ENCODE measurements around the gene PUSL1.

PUSL1 gene

GRCh38 chr1:1344655-1345361, 36.4 kb downstream of the PUSL1 start:
- Histone ChIP-seq H3K36me3 (ENCODE audit: insufficient read depth, low read length) (0 out of 2 replicates have a peak, but pooled peaks cover 6% of the 10 kb centered on the region), H3K9ac (ENCODE audit: low read depth, low read length) (no peak overlapping the region; the same call in 1 of the 2 replicates), H3K9me3 (ENCODE audit: control insufficient read depth, insufficient read depth, low read length) (no peaks in the 10 kb centered on the region)

GRCh38 chr1:1345384-1345783, 37.0 kb downstream of the PUSL1 start:
- H3K36me3 ChIP-seq (ENCODE audit: insufficient read depth, low read length), result 0 out of 2 replicates have a peak, but pooled peaks cover 6% of the 10 kb centered on the region
- no peaks in the 10 kb centered on the region for H3K9me3 ChIP-seq (ENCODE audit: control insufficient read depth, insufficient read depth, low read length)
- H3K4me1 ChIP-seq (ENCODE audit: insufficient read depth, low read length), result no peaks in the 10 kb centered on the region
- H3K9ac ChIP-seq (ENCODE audit: low read depth, low read length), result no peak overlapping the region

More at GRCh38 chr1:1344655-1345361, 36.4 kb downstream of the PUSL1 start:
- H3K4me1 ChIP-seq (ENCODE audit: insufficient read depth, low read length), result no peaks in the 10 kb centered on the region

DNA sequence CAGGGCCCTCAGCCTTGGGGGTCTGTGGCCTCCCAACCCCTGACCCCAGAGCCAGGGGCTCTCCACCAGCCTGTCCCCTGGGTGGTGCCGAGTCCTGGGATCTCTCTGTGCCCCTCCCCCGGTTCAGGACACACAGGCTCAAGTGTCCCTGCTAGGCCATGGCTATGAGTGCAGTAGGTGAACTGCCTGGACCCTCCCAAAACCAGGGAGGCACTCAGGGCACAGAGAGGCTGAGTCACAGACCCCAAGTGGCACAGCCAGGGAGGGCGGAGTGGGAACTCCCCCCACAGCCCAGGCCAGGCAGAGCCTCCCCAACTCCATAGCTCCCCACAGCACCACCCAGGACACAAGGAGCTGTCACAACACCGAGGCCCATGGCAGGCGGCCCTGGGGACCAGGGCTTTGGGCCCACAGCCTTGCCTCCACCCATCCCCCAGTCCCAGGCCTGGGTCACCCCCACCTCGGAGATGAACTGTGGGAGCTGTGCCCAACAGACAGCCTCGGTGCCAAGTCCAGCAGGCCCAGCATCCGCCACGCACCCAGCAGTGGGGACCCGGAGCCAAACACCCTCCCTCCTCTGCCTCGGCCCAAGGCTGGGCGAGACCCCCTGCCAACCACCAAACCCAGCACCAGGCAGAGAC, 37.6 kb downstream of the PUSL1 start:
- 0 out of 2 replicates have a peak, but pooled peaks cover 6% of the 10 kb centered on the region for H3K36me3 ChIP-seq (ENCODE audit: insufficient read depth, low read length)
- H3K4me1 ChIP-seq (ENCODE audit: insufficient read depth, low read length), result no peaks in the 10 kb centered on the region
- H3K9me3 ChIP-seq (ENCODE audit: control insufficient read depth, insufficient read depth, low read length), result no peaks in the 10 kb centered on the region
- no peak overlapping the region for H3K9ac ChIP-seq (ENCODE audit: low read depth, low read length)

DNA sequence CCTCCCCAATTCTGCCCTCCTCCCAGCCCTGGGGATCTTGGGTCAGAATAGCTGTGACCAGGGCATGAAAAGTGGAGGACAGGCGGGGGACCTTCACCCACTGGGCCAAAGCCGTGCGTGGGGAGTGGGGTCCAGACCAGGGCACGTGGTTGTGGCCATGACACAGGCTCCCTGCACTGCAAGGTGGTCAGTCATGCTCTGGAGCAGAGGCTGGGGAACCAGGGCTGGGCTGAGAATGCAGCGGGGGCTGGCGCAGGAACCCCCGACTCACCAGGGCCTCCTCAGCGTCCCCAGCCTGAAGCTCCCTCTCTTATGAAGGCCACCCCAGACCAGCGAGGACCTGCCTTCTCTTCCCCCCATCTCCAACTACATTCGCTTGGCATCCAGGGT, 38.1 kb downstream of the PUSL1 start:
- 0 out of 2 replicates have a peak, but pooled peaks cover under 1% of the 10 kb centered on the region for H3K36me3 ChIP-seq (ENCODE audit: insufficient read depth, low read length)
- no peak overlapping the region for H3K9ac ChIP-seq (ENCODE audit: low read depth, low read length)
- no peaks in the 10 kb centered on the region for H3K4me1 ChIP-seq (ENCODE audit: insufficient read depth, low read length)
- no peaks in the 10 kb centered on the region for H3K9me3 ChIP-seq (ENCODE audit: control insufficient read depth, insufficient read depth, low read length)

DNA sequence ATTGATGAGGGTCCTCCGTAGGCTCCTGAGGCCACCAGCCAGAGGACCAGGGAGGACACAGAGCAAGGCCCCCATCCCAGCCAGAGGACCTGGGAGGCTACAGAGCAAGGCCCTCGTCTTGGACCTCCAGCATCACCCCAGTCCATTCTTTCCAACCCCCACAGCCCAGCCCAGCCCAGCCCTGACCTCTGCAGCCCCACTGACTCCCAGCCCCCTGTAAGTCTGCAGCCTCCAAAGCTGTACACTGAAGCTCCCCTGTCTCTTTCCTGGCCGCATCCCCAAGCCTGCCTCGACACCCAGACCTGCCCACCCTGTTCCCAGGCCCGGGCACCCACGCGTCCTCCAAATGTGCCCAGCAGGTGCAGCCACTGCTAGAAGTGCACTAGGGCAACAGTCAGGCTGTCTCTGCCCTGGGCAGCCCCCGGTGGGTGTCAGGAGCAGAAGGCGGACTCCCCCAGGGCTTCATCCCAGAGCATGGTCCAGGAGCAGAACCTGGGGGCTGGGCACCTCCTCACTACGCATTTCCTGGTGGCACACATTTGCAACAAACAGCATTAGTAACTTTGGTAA, 38.7 kb downstream of the PUSL1 start:
- Histone ChIP-seq H3K9me3 (ENCODE audit: control insufficient read depth, insufficient read depth, low read length) (no peaks in the 10 kb centered on the region), H3K36me3 (ENCODE audit: insufficient read depth, low read length) (no peaks in the 10 kb centered on the region), H3K4me1 (ENCODE audit: insufficient read depth, low read length) (no peaks in the 10 kb centered on the region; the same call in 1 of the 2 replicates), H3K9ac (ENCODE audit: low read depth, low read length) (peak overlapping the region; percentile 76; the same call in 1 of the 2 replicates)

DNA sequence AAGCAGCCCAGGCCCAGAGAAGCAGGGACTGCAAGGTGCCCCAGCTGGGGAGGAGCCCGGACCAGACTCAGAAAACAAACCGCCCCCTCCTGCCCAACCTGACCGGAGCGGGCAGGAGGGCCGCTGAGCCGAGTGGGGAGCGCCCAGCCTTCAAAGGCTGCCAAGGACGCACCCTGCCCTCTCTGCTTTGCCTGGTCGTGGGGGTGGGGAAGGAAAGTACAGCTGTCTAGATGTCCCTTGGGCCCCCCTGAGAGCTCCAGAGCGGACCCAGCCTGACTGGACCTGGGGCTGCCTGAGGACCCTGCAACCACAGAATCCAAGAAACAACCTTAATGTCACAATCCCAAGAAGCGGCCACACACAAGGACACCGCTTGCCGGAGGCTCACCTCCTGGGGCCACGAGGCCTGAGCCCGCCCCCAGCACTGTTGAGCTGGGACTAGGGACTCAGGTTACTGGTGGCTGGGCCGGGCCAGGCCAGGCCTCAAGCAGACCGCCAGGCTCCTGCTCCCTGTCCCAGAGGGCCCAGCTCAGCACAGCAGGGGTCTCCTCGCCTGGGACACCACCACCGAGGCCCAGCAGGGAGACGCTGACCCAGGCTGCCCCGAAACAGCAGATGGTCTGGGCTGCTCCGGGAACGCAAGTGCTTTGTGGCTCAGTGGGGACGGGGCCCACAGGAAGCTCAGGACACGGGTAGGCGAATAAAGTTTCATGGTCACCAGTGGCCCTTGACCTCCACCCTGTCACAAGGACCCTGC, 39.4 kb downstream of the PUSL1 start:
- no peaks in the 10 kb centered on the region for H3K36me3 ChIP-seq (ENCODE audit: insufficient read depth, low read length)
- no peaks in the 10 kb centered on the region for H3K9me3 ChIP-seq (ENCODE audit: control insufficient read depth, insufficient read depth, low read length)
- peak overlapping the region; percentile 76; the same call in 1 of the 2 replicates for H3K9ac ChIP-seq (ENCODE audit: low read depth, low read length)
- no peaks in the 10 kb centered on the region; the same call in 1 of the 2 replicates for H3K4me1 ChIP-seq (ENCODE audit: insufficient read depth, low read length)

- Histone ChIP-seq H3K9ac (ENCODE audit: low read depth, low read length) (peak overlapping the region; percentile 76), H3K36me3 (ENCODE audit: insufficient read depth, low read length) (no peaks in the 10 kb centered on the region), H3K4me1 (ENCODE audit: insufficient read depth, low read length) (no peaks in the 10 kb centered on the region; the same call in 1 of the 2 replicates), H3K9me3 (ENCODE audit: control insufficient read depth, insufficient read depth, low read length) (no peaks in the 10 kb centered on the region)
Measured at GRCh38 chr1:1348420-1349255, 40.2 kb downstream of the PUSL1 start.

DNA sequence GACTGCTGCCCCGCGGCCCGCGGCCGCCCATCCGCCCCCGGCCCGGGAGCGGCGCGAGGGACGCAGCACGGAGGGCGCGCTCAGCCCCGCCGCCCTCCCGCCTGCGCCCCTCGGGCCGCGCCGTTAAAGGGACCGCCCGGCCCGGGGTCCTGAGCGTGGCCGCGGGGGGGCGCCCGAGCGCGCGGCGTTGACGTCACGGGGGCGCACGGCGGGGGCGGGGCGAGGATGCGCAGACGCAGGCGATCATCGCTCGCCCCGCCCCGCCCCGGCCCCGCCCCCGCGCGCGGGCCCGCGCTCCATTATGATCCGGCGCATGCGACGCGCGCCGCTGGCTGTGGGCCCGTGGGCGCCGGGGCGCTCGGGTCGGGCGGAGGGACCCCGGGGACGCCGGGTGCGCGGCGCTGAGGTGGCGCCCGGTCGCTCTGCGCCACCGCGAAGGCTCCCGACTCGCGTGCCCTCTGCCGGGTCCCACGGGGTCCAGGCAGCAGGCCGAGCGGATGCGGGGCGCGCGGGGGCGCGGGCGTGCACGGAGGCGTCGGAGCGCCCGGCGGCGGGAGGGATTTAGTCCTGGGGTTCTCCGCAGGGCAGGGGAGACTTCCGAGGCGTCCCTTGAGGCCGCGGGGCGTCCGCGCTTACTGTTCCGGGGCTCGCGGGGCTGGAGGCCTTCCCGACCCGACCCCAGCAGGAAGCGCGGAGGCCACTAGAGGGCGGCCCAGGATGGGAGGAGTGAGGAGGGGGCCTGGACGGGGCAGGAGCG, 41.0 kb downstream of the PUSL1 start, which contains the start of gene DVL1:
Gene DVL1, minus strand, starts transcription at position 163 of the 757 bp plus-strand sequence. CDS start 353 bp downstream, outside the sequence.
- Histone ChIP-seq H3K4me1 (ENCODE audit: insufficient read depth, low read length) (no peaks in the 10 kb centered on the region; the same call in 1 of the 2 replicates), H3K9ac (ENCODE audit: low read depth, low read length) (peak within 1 kb of the TSS; percentile 92), H3K9me3 (ENCODE audit: control insufficient read depth, insufficient read depth, low read length) (no peaks in the 10 kb centered on the region), H3K36me3 (ENCODE audit: insufficient read depth, low read length) (no peaks in the 10 kb centered on the region)

- no peaks in the 10 kb centered on the region for H3K9me3 ChIP-seq (ENCODE audit: control insufficient read depth, insufficient read depth, low read length)
- no peaks in the 10 kb centered on the region; the same call in 1 of the 2 replicates for H3K4me1 ChIP-seq (ENCODE audit: insufficient read depth, low read length)
- no peaks in the 10 kb centered on the region for H3K36me3 ChIP-seq (ENCODE audit: insufficient read depth, low read length)
- no peak overlapping the region; the same call in 1 of the 2 replicates for H3K9ac ChIP-seq (ENCODE audit: low read depth, low read length)
Measured at GRCh38 chr1:1351511-1352427, 43.4 kb downstream of the PUSL1 start.

DNA sequence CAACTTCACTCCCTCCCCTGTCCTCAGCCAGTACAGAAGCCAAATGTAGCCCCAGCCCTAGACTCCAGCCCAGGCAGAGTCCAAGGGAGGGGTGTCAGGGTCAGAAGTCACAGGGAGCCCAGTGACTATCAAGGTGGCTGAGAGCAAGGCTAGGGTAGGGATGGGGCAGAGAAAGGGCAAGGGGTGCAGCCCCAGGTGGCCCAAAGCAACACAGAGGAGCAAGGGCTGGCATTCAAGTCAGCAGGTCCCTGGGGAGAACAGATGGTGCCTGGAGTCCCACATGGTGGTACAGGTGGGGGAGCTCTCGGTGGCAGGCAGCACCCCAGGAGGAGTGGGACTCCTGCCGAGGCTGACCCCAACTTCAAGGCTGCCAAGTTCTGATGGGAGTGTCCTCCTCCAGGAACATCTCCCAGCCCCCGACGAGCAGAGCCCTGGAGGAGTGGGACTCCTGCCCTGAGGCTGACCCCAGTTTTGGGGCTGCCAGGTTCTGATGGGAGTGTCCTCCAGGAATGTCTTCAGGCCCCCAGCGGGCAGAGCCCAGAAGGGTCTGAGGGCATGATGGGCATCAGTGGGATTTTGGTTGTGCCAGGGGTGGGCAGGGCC, 44.5 kb downstream of the PUSL1 start:
- Histone ChIP-seq H3K36me3 (ENCODE audit: insufficient read depth, low read length) (no peaks in the 10 kb centered on the region), H3K4me1 (ENCODE audit: insufficient read depth, low read length) (no peaks in the 10 kb centered on the region; the same call in 1 of the 2 replicates)

DNA sequence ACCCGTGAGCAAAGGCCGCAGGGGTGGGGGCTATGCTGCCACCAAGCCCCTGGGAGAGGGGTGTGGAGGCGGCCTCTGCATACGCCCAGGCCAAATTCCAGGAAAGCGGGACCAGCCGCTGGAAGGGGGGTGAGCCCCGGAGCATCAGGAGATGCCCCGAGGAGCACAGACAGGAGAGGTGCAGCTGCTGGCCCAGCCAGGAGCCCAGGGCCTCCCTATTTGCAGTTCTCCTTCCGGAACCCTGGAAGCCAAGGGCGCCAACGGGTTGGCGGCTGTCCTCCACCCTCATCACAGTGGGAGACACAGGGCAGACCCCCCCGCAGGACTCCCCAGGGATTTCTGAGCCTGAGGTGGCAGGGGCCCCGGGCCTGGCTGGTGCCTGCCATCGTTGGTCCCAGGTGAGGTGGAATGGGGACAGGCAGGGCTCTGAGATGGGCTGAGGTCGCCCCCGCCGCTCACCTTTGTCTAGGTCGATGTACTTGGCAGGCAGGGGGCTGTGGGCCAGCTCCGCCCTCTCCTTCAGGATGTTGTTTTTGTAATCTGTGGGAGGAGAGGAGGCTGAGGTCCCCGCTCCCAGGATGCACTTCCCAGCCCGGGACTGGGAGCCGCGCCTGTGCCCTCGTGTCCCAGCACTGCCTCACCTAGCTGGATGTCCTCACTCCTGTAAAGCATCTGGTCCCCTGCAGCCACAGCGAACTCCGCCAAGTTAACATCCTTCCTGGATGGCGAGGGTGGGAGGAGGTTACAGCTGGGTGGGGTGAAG, 45.2 kb downstream of the PUSL1 start:
- Histone ChIP-seq H3K9me3 (ENCODE audit: control insufficient read depth, insufficient read depth, low read length) (no peaks in the 10 kb centered on the region), H3K9ac (ENCODE audit: low read depth, low read length) (peak overlapping the region; percentile 1; the same call in 1 of the 2 replicates), H3K36me3 (ENCODE audit: insufficient read depth, low read length) (no peaks in the 10 kb centered on the region), H3K4me1 (ENCODE audit: insufficient read depth, low read length) (peaks cover under 1% of the 10 kb centered on the region; the same call in 1 of the 2 replicates)

More for the DNA sequence above, 44.5 kb downstream of the PUSL1 start:
- Histone ChIP-seq H3K9me3 (ENCODE audit: control insufficient read depth, insufficient read depth, low read length) (no peaks in the 10 kb centered on the region), H3K9ac (ENCODE audit: low read depth, low read length) (no peak overlapping the region)

All from ES-I3 (cell line).